HG03520 (cell line): ENCODE data around the gene RNF213.
"Not testable (repeated sequence)": the region's sequence is repeated elsewhere in the genome, so short reads cannot be mapped to it uniquely, and the experiment has no call there.

Experiments used
- ATAC-seq: cut with Tn5 transposase; IDR thresholded peaks from one replicate; pipeline ENCODE4 v1.9.1; 2021; ENCODE audit warnings: mild to moderate bottlenecking, moderate library complexity; ENCODE audit not compliant: unreplicated experiment

Gene RNF213

GRCh38 chr17:80248894-80249710, 11.6 kb upstream of the RNF213 start:
- ATAC-seq: no peak

- ATAC-seq: no peak
These were observed 8.7 kb upstream of the RNF213 start for GRCh38 chr17:80251966-80252365.

- ATAC-seq: no peak
These were observed 7.8 kb upstream of the RNF213 start for GRCh38 chr17:80252871-80253270.

DNA sequence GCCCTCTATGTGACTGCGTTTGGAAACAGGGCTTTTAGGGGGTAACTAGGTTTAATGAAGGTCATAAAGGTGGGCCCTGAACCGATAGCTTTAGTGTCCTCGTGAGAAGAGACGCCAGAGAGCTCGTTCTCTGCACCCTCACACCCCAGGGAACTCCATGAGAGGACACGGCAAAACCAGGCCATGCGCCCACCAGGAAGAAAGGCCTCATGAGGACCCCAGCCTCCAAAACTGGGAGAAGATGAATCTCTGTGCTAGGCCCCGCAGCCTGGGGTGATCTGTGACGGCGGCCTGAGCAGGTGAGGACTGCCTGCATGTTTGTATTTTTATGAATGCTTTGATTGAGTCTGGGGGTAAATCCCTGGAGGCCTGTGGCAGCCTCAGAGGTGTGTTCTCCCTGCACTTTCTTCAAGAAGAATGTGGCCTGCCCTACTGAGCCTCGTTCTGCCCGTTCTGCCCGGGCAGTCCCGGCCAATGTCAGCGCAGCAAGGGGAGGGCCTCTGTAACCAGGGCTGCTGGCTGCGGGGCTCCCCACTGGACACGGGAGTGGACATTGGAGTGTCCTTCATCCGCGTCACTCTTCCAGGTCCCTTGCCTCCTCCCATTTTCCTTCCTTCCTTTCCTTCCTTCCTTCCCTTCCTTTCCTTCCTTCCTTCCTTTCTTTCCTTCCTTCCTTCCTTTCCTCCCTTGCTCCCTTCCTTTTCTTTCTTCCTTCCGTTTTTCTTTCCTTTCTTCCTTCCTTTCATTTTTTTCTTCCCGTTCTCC, 6.8 kb upstream of the RNF213 start:
- no peak for ATAC-seq

DNA sequence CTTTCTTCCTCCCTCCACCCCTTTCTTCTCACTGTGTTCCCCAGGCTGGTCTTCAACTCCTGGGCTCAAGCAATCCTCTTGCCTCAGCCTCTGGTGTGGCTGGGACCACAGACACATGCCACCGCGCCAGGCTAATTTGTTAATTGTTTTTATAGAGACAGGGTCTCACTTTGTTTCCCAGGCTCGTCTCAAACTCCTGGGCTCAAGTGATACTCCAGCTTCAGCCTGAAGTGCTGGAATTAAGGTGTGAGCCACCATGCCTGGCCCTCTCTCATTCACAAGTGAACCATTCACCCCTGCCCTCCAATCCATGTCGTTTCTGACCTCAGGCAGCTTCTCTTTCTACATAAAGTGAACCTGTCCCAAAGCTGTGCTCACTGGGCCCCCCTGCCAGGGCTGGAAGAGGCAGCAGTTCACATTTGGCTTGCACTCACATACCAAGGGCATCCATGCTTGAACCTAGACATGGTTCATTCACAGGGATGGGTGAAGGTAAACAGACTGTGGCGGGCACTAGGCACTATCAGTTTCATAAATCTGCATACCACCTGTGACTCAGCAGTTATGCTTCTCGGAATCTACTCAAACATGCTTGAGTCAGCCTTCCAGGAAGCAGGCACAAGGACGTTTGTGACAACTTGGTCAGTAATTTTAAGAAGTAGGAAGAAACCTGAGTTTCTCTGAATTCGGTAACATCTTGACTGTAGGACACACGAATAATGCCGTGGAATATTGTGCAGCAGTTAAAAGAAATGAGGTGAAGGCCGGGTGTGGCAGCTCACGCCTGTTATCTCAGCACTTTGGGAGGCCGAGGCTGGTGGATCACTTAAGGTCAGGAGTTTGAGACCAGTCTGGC, 6.0 kb upstream of the RNF213 start:
- ATAC-seq: peak; percentile 44

- ATAC-seq: no peak
These were observed 4.7 kb upstream of the RNF213 start for GRCh38 chr17:80256034-80256350.

- ATAC-seq: no peak
These were observed 2.9 kb upstream of the RNF213 start for GRCh38 chr17:80257716-80258213.

DNA sequence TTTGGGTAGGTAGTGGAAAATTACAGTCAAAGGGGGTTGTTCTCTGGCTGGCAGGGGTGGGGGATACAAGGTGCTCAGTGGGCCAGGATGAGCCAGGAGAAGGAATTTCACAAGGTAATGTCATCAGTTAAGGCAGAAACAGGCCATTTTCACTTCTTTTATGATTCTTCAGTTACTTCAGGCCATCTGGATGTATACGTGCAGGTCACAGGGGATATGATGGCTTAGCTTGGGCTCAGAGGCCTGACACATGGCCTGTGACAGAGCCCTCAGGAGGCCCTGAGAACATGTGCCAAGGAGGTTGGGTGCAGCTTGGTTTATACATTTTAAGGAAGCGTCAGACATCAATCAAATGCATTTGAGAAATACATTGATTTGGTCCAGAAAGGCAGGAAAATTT, 2.4 kb upstream of the RNF213 start:
- ATAC-seq: not testable (repeated sequence)

DNA sequence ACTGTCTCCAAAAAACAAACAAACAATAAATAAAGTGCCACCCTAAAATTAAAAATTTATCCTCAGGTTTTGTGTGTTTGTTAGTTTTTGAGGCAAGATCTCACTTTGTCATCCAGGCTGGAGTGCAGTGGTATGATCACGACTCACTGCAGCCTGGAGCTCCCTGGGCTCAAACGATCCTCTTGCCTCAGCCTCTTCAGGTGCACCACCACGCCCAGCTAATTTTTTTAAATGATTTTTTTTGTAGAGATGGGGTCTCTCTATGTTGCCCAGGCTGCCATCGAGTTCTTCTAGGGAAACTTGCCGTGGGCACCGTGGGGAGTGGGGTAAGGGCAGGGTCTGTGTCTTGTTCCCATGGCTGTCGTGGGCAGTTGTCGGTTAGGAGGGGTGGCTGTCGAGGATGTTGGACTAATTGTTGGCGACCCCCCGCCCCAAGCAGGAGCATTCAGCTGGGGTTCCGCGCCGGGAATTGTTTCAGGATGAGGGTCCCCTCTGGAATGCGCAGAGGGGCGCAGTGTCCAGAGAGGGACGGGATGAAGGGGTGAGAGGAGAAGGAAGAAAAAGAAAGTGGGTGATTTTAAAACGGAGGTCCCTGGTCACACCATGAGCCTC, 1.1 kb upstream of the RNF213 start:
- ATAC-seq: no peak

GRCh38 chr17:80260069-80260535, 550 bp upstream of the RNF213 start:
- peak; percentile 21 for ATAC-seq

GRCh38 chr17:80261159-80261894, 675 bp downstream of the RNF213 start:
- ATAC-seq: no peak

- no peak for ATAC-seq
These were observed 1.2 kb downstream of the RNF213 start for GRCh38 chr17:80261895-80262279.

- ATAC-seq: no peak
These were observed 1.6 kb downstream of the RNF213 start for GRCh38 chr17:80262291-80262690.

GRCh38 chr17:80262775-80263244, 2.2 kb downstream of the RNF213 start:
- ATAC-seq: no peak

GRCh38 chr17:80263253-80264204, 2.9 kb downstream of the RNF213 start:
- ATAC-seq: peak; percentile 25

DNA sequence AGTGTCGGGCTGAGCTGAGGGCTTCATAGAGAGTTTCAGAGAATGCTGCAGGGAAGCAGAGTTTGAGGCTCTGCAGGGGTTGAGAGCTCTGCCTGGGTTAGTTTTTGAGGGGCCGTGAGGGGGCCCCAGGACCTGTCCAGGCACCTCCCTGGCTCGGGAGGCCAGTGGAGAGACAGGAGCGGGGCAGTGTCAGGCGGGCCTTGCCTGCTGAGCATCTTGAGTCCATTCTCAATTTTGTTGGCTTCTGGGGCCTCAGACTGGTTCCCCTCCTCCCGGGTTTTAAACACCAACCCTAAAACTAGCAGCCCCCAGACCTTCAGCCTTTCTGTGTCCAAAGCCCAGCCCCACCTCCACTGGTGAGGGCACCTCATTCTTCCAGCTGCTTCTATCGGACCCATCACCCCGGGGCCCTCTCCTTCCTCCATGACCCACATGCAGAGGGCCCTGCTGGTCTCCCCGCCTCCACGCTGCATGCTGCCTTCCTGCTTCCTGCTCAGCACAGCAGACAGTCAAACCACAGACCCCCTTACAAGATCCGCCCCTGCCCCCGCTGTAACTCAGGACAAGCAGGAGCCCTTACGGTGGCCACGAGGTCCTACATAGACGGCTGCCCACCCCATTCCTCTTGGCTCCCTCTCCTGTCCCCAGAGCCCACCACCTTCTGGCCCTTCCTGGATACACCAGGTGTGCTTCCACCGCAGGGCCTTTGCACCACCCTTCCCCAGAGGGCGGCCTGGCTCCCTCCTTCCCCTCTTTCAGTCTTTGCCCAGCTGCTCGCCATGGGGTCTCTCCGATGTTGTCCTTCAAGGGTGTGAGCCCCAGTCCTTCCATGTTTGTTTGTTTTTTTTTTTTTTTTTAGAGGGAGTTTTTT, 3.8 kb downstream of the RNF213 start:
- no peak for ATAC-seq

DNA sequence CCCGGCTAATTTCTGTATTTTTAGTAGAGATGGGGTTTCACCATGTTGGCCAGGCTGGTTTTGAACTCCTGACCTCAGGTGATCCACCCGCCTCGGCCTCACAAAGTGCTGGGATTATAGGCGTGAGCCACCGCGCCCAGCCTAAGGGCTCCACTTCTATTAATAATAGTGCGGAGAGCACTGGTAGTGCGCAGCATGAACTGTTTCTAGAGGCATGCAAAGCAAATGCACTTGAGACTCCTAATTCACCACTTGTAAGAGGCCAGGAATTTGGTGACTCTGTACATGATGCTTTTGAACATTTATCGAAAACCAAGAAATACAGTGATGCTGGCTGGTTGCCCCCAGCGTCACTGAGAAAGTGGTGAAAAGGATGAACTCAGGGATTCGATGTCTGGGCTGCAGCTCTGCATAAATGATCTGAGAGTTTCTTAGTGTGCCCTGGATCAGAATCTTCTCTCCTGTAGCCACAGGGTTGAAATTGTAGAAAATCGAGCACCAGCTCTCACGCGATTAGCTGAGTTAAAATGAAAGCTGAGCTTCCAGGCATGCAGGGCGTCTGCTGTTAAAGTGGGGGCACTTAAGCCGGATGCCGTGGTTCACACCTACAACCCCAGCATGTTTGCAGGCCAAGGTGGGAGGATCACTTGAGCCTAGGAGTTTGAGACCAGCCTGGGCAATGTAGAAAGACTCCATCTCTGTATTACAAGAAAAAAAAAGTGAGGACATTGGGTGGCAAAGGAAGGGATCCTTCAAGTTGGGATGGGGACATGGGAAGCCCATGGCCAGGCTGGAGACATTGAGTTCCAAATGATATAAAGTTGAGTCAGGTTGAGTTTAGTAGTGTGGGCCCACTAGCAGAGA, 4.8 kb downstream of the RNF213 start:
- ATAC-seq: no peak
